HCT116 (cell line): Measurements from ENCODE around the gene PPP1R36.

ENCODE experiments used
- CTCF ChIP-seq, 3 experiments: fragments of 200-600 bp in 1 of 3; sonication (generic) in 1 of 3; IDR thresholded peaks in 2 of 3; conservative IDR thresholded peaks in 1 of 3; 2 replicates each; pipeline ENCODE4 v1.5.1; 2012 to 2017; ENCODE audit warnings: low read depth in 2 of 3, low read length in 2 of 3, antibody characterized with exemption in 1 of 3, borderline replicate concordance in 1 of 3, control low read depth in 1 of 3, mild to moderate bottlenecking in 1 of 3, mixed read lengths in 1 of 3, mixed run types in 1 of 3, moderate library complexity in 1 of 3; ENCODE audit not compliant: insufficient read depth in 1 of 3
- ELF1 ChIP-seq: IDR thresholded peaks from 2 replicates; pipeline ENCODE4 v1.6.1; 2012; ENCODE audit warnings: low read depth, borderline replicate concordance
- EZH2 ChIP-seq: fragments of 200-600 bp; sonication (generic); IDR thresholded peaks from 2 replicates; pipeline ENCODE4 v1.6.1; 2017; ENCODE audit warnings: antibody characterized with exemption, mixed run types
- EZH2phosphoT487 ChIP-seq: fragments of 200-600 bp; IDR thresholded peaks from 2 replicates; pipeline ENCODE4 v1.6.1; 2018; ENCODE audit warnings: antibody characterized with exemption, borderline replicate concordance
- POLR2A ChIP-seq: IDR thresholded peaks from 2 replicates; pipeline ENCODE4 v1.7.0; 2011; ENCODE audit warnings: borderline replicate concordance; ENCODE audit not compliant: insufficient read depth, insufficient read length; ENCODE audit errors: extremely low read depth
- POLR2AphosphoS5 ChIP-seq: IDR thresholded peaks from 2 replicates; pipeline ENCODE4 v1.6.1; 2011; ENCODE audit warnings: mild to moderate bottlenecking, low read depth, low read length, moderate library complexity
- RAD21 ChIP-seq: IDR thresholded peaks from 2 replicates; pipeline ENCODE4 v1.6.1; 2012; ENCODE audit warnings: low read depth, mild to moderate bottlenecking
- REST ChIP-seq: IDR thresholded peaks from 2 replicates; pipeline ENCODE4 v1.6.1; 2012; ENCODE audit warnings: low read depth
- YY1 ChIP-seq: IDR thresholded peaks from 2 replicates; pipeline ENCODE4 v1.6.1; 2011; ENCODE audit warnings: low read length, low read depth, moderate library complexity, mild to moderate bottlenecking; ENCODE audit not compliant: insufficient replicate concordance; ENCODE audit errors: extremely low read depth
- ZNF274 ChIP-seq: fragments of 200-500 bp; sonication (Bioruptor generic); IDR thresholded peaks from 2 replicates; pipeline ENCODE4 v1.6.1; 2014; ENCODE audit warnings: mild to moderate bottlenecking, low read depth, low read length, inconsistent platforms

- TF ChIP-seq ZNF274 (no peak), CTCF (IDR thresholded peaks at IDR 0.05 in 2 of 3, conservative IDR thresholded peaks at IDR 0.05 in 1 of 3; ENCODE audit: borderline replicate concordance in 1 of 3, insufficient read depth in 1 of 3, low read depth in 2 of 3, low read length in 2 of 3) (no peak), POLR2AphosphoS5 (no peak), YY1 (no peak), POLR2A (no peak), EZH2phosphoT487 (no peak), ELF1 (no peak), EZH2 (no peak), RAD21 (no peak), REST (no peak)
Observed at GRCh38 chr14:64638625-64639024, 88.9 kb downstream of the PPP1R36 start.
